Measurements from ENCODE around the gene PRKCE. TPM values are rescaled to one million over a fixed set of nuclear protein-coding genes. Genes with fewer than 3 reads are reported as not detected.

PRKCE gene
- total RNA-seq, 2 experiments from 2014 or later = 24.9 to 26.2 TPM

GRCh38 chr2:46162329-46163097, 511.0 kb downstream of the PRKCE start:
- H3K4me3 ChIP-seq (ENCODE audit: low read length) = no peak overlapping the region
- H3K9me3 ChIP-seq (ENCODE audit: control insufficient read depth in 1 of 2, insufficient read depth in 1 of 2, low read length in 2 of 2) = no peaks in the 10 kb centered on the region
- H3K36me3 ChIP-seq (ENCODE audit: insufficient read depth, low read length) = no peaks in the 10 kb centered on the region
- no peaks in the 10 kb centered on the region for H3K27me3 Mint-ChIP-seq
- no peak overlapping the region for H3K4me3 Mint-ChIP-seq
- H3K9me3 Mint-ChIP-seq = no peaks in the 10 kb centered on the region
- no peaks in the 10 kb centered on the region for H3K27me3 ChIP-seq (ENCODE audit: control insufficient read depth in 1 of 2, insufficient read depth in 2 of 2, low read length in 2 of 2)
- intact Hi-C loops (cut with DNase I, micrococcal nuclease) = no loop called here
- H3K4me1 Mint-ChIP-seq (ENCODE audit: low read depth) = no peaks in the 10 kb centered on the region
- ChIA-PET POLR2A (no interaction called here), CTCF (no interaction called here)
- no peak for TF ChIP-seq CTCF (IDR thresholded peaks at IDR 0.05)
- ATAC-seq (ENCODE audit: poor library complexity) = no peak
- DNase-seq = no peak
- H3K36me3 Mint-ChIP-seq (ENCODE audit: low read depth) = peaks cover 14% of the 10 kb centered on the region
- H3K27ac ChIP-seq (ENCODE audit: low read depth in 1 of 2, low read length in 2 of 2) = no peak overlapping the region
- H3K27ac Mint-ChIP-seq = no peak overlapping the region
- no peaks in the 10 kb centered on the region for H3K4me1 ChIP-seq (ENCODE audit: insufficient read depth, low read length)

- ATAC-seq (ENCODE audit: poor library complexity) = no peak
- DNase-seq = no peak
- Histone ChIP-seq H3K9me3 (ENCODE audit: control insufficient read depth in 1 of 2, insufficient read depth in 1 of 2, low read length in 2 of 2) (no peaks in the 10 kb centered on the region), H3K27me3 (ENCODE audit: control insufficient read depth in 1 of 2, insufficient read depth in 2 of 2, low read length in 2 of 2) (no peaks in the 10 kb centered on the region), H3K4me1 (ENCODE audit: insufficient read depth, low read length) (no peaks in the 10 kb centered on the region), H3K4me3 (ENCODE audit: low read length) (no peak overlapping the region), H3K36me3 (ENCODE audit: insufficient read depth, low read length) (no peaks in the 10 kb centered on the region), H3K27ac (ENCODE audit: low read depth in 1 of 2, low read length in 2 of 2) (no peak overlapping the region)
- no peak overlapping the region for H3K27ac Mint-ChIP-seq
- CTCF ChIA-PET = no interaction called here
- POLR2A ChIA-PET = no interaction called here
- no peaks in the 10 kb centered on the region for H3K9me3 Mint-ChIP-seq
- no peak overlapping the region for H3K4me3 Mint-ChIP-seq
- intact Hi-C loops (cut with DNase I, micrococcal nuclease) = no loop called here
- no peaks in the 10 kb centered on the region for H3K4me1 Mint-ChIP-seq (ENCODE audit: low read depth)
- peaks cover 14% of the 10 kb centered on the region for H3K36me3 Mint-ChIP-seq (ENCODE audit: low read depth)
- H3K27me3 Mint-ChIP-seq = no peaks in the 10 kb centered on the region
- TF ChIP-seq CTCF (IDR thresholded peaks at IDR 0.05) = no peak
Measured at GRCh38 chr2:46163098-46163430, 511.6 kb downstream of the PRKCE start.

- Mint-ChIP-seq H3K36me3 (ENCODE audit: low read depth) (peaks cover 10% of the 10 kb centered on the region), H3K27ac (no peak overlapping the region), H3K9me3 (no peaks in the 10 kb centered on the region), H3K27me3 (no peaks in the 10 kb centered on the region), H3K4me3 (no peak overlapping the region), H3K4me1 (ENCODE audit: low read depth) (no peaks in the 10 kb centered on the region)
- POLR2A ChIA-PET = no interaction called here
- H3K36me3 ChIP-seq (ENCODE audit: insufficient read depth, low read length) = no peaks in the 10 kb centered on the region
- TF ChIP-seq CTCF (IDR thresholded peaks at IDR 0.05) = no peak
- no peaks in the 10 kb centered on the region for H3K27me3 ChIP-seq (ENCODE audit: control insufficient read depth in 1 of 2, insufficient read depth in 2 of 2, low read length in 2 of 2)
- H3K27ac ChIP-seq (ENCODE audit: low read depth in 1 of 2, low read length in 2 of 2) = no peak overlapping the region
- intact Hi-C loops (cut with DNase I, micrococcal nuclease) = no loop called here
- H3K4me3 ChIP-seq (ENCODE audit: low read length) = no peak overlapping the region
- CTCF ChIA-PET = no interaction called here
- DNase-seq (no peak), ATAC-seq (ENCODE audit: poor library complexity) (no peak)
- H3K9me3 ChIP-seq (ENCODE audit: control insufficient read depth in 1 of 2, insufficient read depth in 1 of 2, low read length in 2 of 2) = no peaks in the 10 kb centered on the region
- H3K4me1 ChIP-seq (ENCODE audit: insufficient read depth, low read length) = no peaks in the 10 kb centered on the region
Measured at GRCh38 chr2:46163804-46164528, 512.5 kb downstream of the PRKCE start.
